ENCODE results near the gene CACNG4.

CACNG4 gene

GRCh38 chr17:67026341-67026740, 61.8 kb downstream of the CACNG4 start:
- DNase-seq (ENCODE audit: extremely low spot score), result no peak
- TF ChIP-seq FOXA1 (IDR thresholded peaks at IDR 0.05) (no peak), LEF1 (IDR thresholded peaks at IDR 0.05; ENCODE audit: borderline replicate concordance) (no peak), CTBP1 (IDR thresholded peaks at IDR 0.05; ENCODE audit: borderline replicate concordance) (no peak), L3MBTL2 (conservative IDR thresholded peaks at IDR 0.05) (no peak), BHLHE40 (IDR thresholded peaks at IDR 0.05; ENCODE audit: borderline replicate concordance) (no peak), ZNF384 (IDR thresholded peaks at IDR 0.05) (no peak), FOXM1 (IDR thresholded peaks at IDR 0.05; ENCODE audit: borderline replicate concordance) (no peak), ELF4 (IDR thresholded peaks at IDR 0.05) (no peak), SUZ12 (IDR thresholded peaks at IDR 0.05) (no peak), HDGF (IDR thresholded peaks at IDR 0.05; ENCODE audit: borderline replicate concordance) (no peak), SP1 (IDR thresholded peaks at IDR 0.05) (no peak; the same call in 1 of the 2 replicates), TARDBP (IDR thresholded peaks at IDR 0.05) (no peak), NFRKB (IDR thresholded peaks at IDR 0.05) (no peak), FOXK2 (IDR thresholded peaks at IDR 0.05) (no peak), PKNOX1 (IDR thresholded peaks at IDR 0.05) (no peak)
- POLR2A ChIA-PET, result no interaction called here
- CTCF ChIA-PET, result no interaction called here

DNA sequence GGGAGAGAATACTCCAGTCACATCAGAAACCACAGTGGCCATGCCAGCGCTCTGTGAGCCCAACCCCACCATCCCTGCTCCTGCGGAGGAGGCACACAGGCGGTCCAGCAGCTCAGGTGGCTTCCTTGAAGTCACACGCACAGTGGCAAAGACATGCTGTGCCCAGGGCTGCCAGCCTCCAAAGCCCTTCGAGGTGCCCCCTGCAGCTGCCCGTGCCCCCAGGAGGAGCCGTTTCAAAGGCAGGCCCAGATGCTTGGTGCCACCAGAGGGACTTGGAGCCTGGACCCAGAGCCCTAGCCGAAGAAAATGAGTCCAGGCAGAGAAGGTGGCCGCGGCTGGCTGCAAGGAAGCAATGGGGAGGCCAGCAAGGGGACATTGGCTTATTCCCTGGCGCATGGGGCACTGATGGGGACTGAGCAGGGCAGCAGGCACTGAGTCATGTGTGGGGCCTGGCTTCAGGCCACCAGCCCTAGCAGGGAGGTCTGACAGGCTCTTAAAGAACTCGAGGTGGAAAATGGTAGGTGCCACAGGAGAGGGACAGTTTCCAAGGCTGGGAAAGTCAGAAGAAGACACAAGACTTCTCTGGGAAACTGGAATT, 62.6 kb downstream of the CACNG4 start:
- POLR2A ChIA-PET, result no interaction called here

GRCh38 chr17:67030641-67031040, 66.1 kb downstream of the CACNG4 start:
- ChIA-PET CTCF (interaction anchor here (0.6 kb wide), 1 partner anchor 1234 kb away, joined by 3 read pairs; no protein-coding TSS in a partner anchor), POLR2A (no interaction called here)
- no peak for TF ChIP-seq PKNOX1 (IDR thresholded peaks at IDR 0.05)
- no peak for TF ChIP-seq ELF4 (IDR thresholded peaks at IDR 0.05)
- no peak for TF ChIP-seq TARDBP (IDR thresholded peaks at IDR 0.05)
- TF ChIP-seq FOXK2 (IDR thresholded peaks at IDR 0.05), result no peak
- no peak for DNase-seq (ENCODE audit: extremely low spot score)

More for the DNA sequence above, 62.6 kb downstream of the CACNG4 start:
- CTCF ChIA-PET, result no interaction called here
- DNase-seq (ENCODE audit: extremely low spot score), result no peak
- TF ChIP-seq ELF4 (IDR thresholded peaks at IDR 0.05) (no peak), FOXM1 (IDR thresholded peaks at IDR 0.05; ENCODE audit: borderline replicate concordance) (no peak), BHLHE40 (IDR thresholded peaks at IDR 0.05; ENCODE audit: borderline replicate concordance) (no peak)

- no peak for DNase-seq (ENCODE audit: extremely low spot score)
- CTCF ChIA-PET, result interaction anchor here (0.6 kb wide), 1 partner anchor 18 kb away, joined by 5 read pairs; no protein-coding TSS in a partner anchor
- POLR2A ChIA-PET, result no interaction called here
- TF ChIP-seq FOXM1 (IDR thresholded peaks at IDR 0.05; ENCODE audit: borderline replicate concordance) (no peak), LEF1 (IDR thresholded peaks at IDR 0.05; ENCODE audit: borderline replicate concordance) (no peak), FOXK2 (IDR thresholded peaks at IDR 0.05) (no peak), L3MBTL2 (conservative IDR thresholded peaks at IDR 0.05) (no peak), NFRKB (IDR thresholded peaks at IDR 0.05) (no peak), ARNT (IDR thresholded peaks at IDR 0.05) (no peak), FOXA1 (IDR thresholded peaks at IDR 0.05) (no peak), HDGF (IDR thresholded peaks at IDR 0.05; ENCODE audit: borderline replicate concordance) (no peak), BHLHE40 (IDR thresholded peaks at IDR 0.05; ENCODE audit: borderline replicate concordance) (no peak), SUZ12 (IDR thresholded peaks at IDR 0.05) (no peak), ELF4 (IDR thresholded peaks at IDR 0.05) (no peak), TARDBP (IDR thresholded peaks at IDR 0.05) (no peak), SP1 (IDR thresholded peaks at IDR 0.05) (no peak), CTBP1 (IDR thresholded peaks at IDR 0.05; ENCODE audit: borderline replicate concordance) (no peak), ZNF384 (IDR thresholded peaks at IDR 0.05) (no peak)
These were observed 67.9 kb downstream of the CACNG4 start for GRCh38 chr17:67032382-67032781.

DNA sequence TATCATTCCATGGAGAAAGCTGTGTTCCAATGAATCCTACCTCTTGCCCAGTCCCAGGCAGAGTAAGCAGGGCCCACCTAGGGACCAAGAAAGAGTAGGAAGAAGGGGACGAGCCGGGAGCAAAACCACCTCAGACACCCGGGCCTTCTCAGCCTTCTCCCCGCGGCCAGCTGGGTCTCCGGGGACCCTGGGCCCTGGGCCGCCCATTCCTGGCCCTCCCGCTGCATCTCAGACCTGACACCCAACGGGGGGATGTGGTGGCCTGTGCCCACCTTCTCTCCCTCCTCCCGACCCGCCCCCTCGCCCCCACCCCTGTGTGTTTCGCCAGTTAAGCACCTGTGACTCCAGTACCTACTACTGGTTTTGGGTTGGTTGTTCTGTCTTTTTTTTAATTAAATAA, 68.5 kb downstream of the CACNG4 start:
- no peak for DNase-seq (ENCODE audit: extremely low spot score)
- ChIA-PET POLR2A (no interaction called here), CTCF (no interaction called here)
- TF ChIP-seq CTBP1 (IDR thresholded peaks at IDR 0.05; ENCODE audit: borderline replicate concordance), result no peak
- no peak for TF ChIP-seq ELF4 (IDR thresholded peaks at IDR 0.05)
- no peak for TF ChIP-seq FOXA1 (IDR thresholded peaks at IDR 0.05)
- TF ChIP-seq BHLHE40 (IDR thresholded peaks at IDR 0.05; ENCODE audit: borderline replicate concordance), result no peak
- no peak for TF ChIP-seq FOXK2 (IDR thresholded peaks at IDR 0.05)
- TF ChIP-seq PKNOX1 (IDR thresholded peaks at IDR 0.05), result no peak
- no peak for TF ChIP-seq ZNF384 (IDR thresholded peaks at IDR 0.05)
- no peak for TF ChIP-seq LEF1 (IDR thresholded peaks at IDR 0.05; ENCODE audit: borderline replicate concordance)
- no peak for TF ChIP-seq SP1 (IDR thresholded peaks at IDR 0.05)
- no peak for TF ChIP-seq L3MBTL2 (conservative IDR thresholded peaks at IDR 0.05)
- no peak for TF ChIP-seq TARDBP (IDR thresholded peaks at IDR 0.05)
- no peak for TF ChIP-seq NFRKB (IDR thresholded peaks at IDR 0.05)
- no peak for TF ChIP-seq HDGF (IDR thresholded peaks at IDR 0.05; ENCODE audit: borderline replicate concordance)
- TF ChIP-seq SUZ12 (IDR thresholded peaks at IDR 0.05), result no peak
- no peak for TF ChIP-seq ARNT (IDR thresholded peaks at IDR 0.05)
- no peak for TF ChIP-seq FOXM1 (IDR thresholded peaks at IDR 0.05; ENCODE audit: borderline replicate concordance)

- TF ChIP-seq ELF4 (IDR thresholded peaks at IDR 0.05) (no peak), BHLHE40 (IDR thresholded peaks at IDR 0.05; ENCODE audit: borderline replicate concordance) (no peak), NFRKB (IDR thresholded peaks at IDR 0.05) (no peak), CTBP1 (IDR thresholded peaks at IDR 0.05; ENCODE audit: borderline replicate concordance) (no peak), SUZ12 (IDR thresholded peaks at IDR 0.05) (no peak), HDGF (IDR thresholded peaks at IDR 0.05; ENCODE audit: borderline replicate concordance) (no peak), FOXK2 (IDR thresholded peaks at IDR 0.05) (no peak), FOXM1 (IDR thresholded peaks at IDR 0.05; ENCODE audit: borderline replicate concordance) (no peak), FOXA1 (IDR thresholded peaks at IDR 0.05) (no peak), PKNOX1 (IDR thresholded peaks at IDR 0.05) (no peak), ZNF384 (IDR thresholded peaks at IDR 0.05) (no peak), TARDBP (IDR thresholded peaks at IDR 0.05) (no peak), ARNT (IDR thresholded peaks at IDR 0.05) (no peak), SP1 (IDR thresholded peaks at IDR 0.05) (no peak), LEF1 (IDR thresholded peaks at IDR 0.05; ENCODE audit: borderline replicate concordance) (no peak), L3MBTL2 (conservative IDR thresholded peaks at IDR 0.05) (no peak)
- ChIA-PET CTCF (no interaction called here), POLR2A (no interaction called here)
- DNase-seq (ENCODE audit: extremely low spot score), result no peak
These were observed 69.1 kb downstream of the CACNG4 start for GRCh38 chr17:67033613-67034012.
